GM12875 (cell line): ENCODE data around the gene ZIK1.

Experiments
- H3K4me3 ChIP-seq: one replicate; pipeline ENCODE4 v1.5.1; 2011; ENCODE audit warnings: low read depth, low read length, control low read depth
- TF ChIP-seq, protein P1 (sequence below): IDR thresholded peaks from 2 replicates; pipeline ENCODE4 v1.5.1; 2011; ENCODE audit warnings: low read depth, mild to moderate bottlenecking, control low read depth, inconsistent platforms, low read length, moderate library complexity, borderline replicate concordance; ENCODE audit not compliant: insufficient read depth

The ZIK1 gene

DNA sequence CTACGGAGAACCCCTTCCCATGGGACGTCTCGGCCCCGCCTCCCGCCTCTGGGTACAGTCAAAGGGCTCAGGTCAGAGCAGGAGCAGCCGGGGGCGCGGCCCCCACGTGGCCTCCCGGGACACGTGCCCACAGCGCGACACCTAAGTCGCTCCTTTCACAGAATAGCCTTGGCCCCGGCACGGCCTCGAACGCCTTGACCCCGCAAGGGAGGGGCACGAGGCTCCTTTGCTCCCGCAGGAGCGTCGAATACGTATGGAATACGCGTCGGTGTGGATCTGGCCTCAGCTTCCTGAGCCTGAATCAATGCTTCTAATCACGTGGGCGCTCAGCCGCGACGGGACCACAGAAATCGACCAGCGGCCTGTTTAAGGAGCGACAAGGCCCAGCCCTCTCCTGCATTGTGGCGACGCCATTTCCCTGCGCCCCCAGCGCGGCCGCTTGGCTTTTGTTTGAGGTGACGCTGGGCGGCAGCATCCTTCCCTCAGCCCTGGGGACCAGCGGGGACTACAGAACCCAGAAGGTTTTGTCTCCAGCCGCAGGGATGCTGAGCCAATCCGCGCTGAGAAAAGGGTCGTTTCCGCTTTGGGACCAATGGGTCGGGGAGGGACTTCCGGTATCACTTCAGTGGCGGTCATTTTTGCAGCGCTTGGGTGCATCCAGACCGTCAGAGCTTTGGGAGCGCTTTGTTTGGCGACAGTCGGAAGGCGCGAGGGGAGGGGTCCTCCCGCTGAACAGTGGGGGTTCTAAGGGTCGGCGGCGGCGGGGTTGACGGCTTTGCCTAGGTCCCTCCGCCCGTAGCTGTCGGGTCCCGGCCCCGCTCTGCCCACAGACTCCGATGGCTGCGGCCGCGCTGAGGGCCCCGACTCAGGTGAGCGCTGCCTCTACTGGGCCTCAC lies at the start of gene ZIK1:
ZIK1 (plus strand) TSS at position 625 of the 896 bp plus-strand sequence; CDS start at position 837, 212 bp downstream.
- TF ChIP-seq, protein P1, sequence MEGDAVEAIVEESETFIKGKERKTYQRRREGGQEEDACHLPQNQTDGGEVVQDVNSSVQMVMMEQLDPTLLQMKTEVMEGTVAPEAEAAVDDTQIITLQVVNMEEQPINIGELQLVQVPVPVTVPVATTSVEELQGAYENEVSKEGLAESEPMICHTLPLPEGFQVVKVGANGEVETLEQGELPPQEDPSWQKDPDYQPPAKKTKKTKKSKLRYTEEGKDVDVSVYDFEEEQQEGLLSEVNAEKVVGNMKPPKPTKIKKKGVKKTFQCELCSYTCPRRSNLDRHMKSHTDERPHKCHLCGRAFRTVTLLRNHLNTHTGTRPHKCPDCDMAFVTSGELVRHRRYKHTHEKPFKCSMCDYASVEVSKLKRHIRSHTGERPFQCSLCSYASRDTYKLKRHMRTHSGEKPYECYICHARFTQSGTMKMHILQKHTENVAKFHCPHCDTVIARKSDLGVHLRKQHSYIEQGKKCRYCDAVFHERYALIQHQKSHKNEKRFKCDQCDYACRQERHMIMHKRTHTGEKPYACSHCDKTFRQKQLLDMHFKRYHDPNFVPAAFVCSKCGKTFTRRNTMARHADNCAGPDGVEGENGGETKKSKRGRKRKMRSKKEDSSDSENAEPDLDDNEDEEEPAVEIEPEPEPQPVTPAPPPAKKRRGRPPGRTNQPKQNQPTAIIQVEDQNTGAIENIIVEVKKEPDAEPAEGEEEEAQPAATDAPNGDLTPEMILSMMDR: 0 out of 2 replicates have a peak, but pooled peaks have one; percentile 14
- H3K4me3 ChIP-seq: peak within 1 kb of the TSS; percentile 87

- TF ChIP-seq, protein P1: no peak
- H3K4me3 ChIP-seq: no peak overlapping the region
Observed at GRCh38 chr19:57537953-57538547, 45.9 kb upstream of the ZIK1 start.

- no peak overlapping the region for H3K4me3 ChIP-seq
- TF ChIP-seq, protein P1: no peak
Observed at GRCh38 chr19:57546513-57546912, 37.4 kb upstream of the ZIK1 start.

GRCh38 chr19:57552432-57552831 lies 31.5 kb upstream of the ZIK1 start:
- TF ChIP-seq, protein P1: no peak
- H3K4me3 ChIP-seq: no peak overlapping the region

DNA sequence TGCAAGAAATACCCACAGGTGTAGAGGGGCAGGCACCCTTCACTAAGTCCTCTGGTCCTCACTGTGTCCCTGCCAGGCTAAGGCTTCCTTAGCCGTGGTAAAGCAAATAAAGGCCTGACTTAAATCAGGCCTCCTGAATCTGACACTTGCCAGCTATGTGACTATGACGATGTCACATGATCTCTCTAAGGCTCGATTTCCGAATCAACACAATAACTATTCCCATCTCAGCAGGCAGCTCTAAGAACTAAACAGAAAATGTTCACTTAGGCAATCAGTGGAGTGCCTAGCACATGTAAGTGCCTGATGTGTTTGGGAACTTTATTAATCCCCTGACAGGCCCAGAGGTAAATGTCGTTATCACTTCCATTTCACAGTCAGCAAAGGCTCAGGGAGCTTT lies 26.3 kb upstream of the ZIK1 start:
- no peak overlapping the region for H3K4me3 ChIP-seq

DNA sequence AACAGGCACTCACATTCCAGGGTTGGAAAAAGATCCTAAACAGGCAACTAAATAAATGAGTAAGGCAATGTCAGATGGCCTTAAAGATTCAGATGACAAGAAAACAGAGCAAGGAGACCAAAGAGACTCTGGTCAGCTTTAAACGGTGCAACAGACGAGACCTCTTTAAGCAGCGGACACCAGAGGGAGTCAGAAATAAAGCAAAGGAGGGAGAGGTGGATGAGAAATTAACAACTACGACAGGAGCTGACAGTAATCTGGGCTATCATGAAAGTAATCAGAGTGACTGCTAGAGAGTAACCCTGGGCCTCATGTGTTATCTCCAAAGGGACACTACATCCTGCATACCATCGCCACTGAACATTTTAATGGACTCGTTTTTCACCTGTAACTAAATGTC lies 25.4 kb upstream of the ZIK1 start:
- peak overlapping the region; percentile 83 for H3K4me3 ChIP-seq
- TF ChIP-seq, protein P1: no peak

More for the DNA sequence above, 26.3 kb upstream of the ZIK1 start:
- TF ChIP-seq, protein P1: no peak
